SK-N-SH (cell line): ENCODE data around the gene METTL23. TPM values are rescaled to one million over a fixed set of nuclear protein-coding genes. Genes with fewer than 3 reads are reported as not detected.

Experiments used
- CTCF ChIA-PET: fragments of 300-600, 350-600 bp; formaldehyde crosslinking; extraction: SDS; loops from one replicate; lab custom pipeline; 2021; lab: Yijun Ruan, JAX
- POLR2A ChIA-PET: fragments of 350-600 bp; sonication (Branson Sonifier 250); formaldehyde crosslinking; extraction: SDS; loops from one replicate; lab custom pipeline; 2020; ENCODE audit warnings: antibody characterized with exemption, inconsistent platforms; lab: Yijun Ruan, JAX
- DNase-seq: peaks from one replicate; pipeline ENCODE4 v3.0.0; 2012
- H2AFZ ChIP-seq: fragments of 200-600 bp; sonication (generic); 2 replicates; pipeline ENCODE4 v1.8.1; 2016; ENCODE audit warnings: antibody characterized with exemption, mild to moderate bottlenecking, low read depth
- H3F3A ChIP-seq: fragments of 200-600 bp; sonication (generic); replicated peaks from 2 replicates; pipeline ENCODE3; 2016; ENCODE audit warnings: antibody characterized with exemption, mild to moderate bottlenecking; ENCODE audit not compliant: insufficient read depth
- H3K27ac ChIP-seq, 2 experiments: fragments of 200-500 bp in 1 of 2; fragments of 200-600 bp in 1 of 2; sonication (Bioruptor generic) in 1 of 2; sonication (generic), shearing (Covaris generic) in 1 of 2; 2 replicates each; pipeline versions ENCODE4 v1.5.1 to v1.6.1; 2014 to 2016; ENCODE audit warnings: low read depth in 2 of 2, inconsistent platforms in 1 of 2, low read length in 1 of 2, mild to moderate bottlenecking in 1 of 2, mixed read lengths in 1 of 2
- H3K27me3 ChIP-seq: fragments of 200-600 bp; sonication (generic), shearing (Covaris generic); 2 replicates; pipeline ENCODE4 v1.6.1; 2016; ENCODE audit warnings: mixed run types; ENCODE audit not compliant: insufficient read depth
- H3K36me3 ChIP-seq, 2 experiments: fragments of 200-500 bp in 1 of 2; fragments of 200-600 bp in 1 of 2; sonication (Bioruptor generic) in 1 of 2; sonication (generic) in 1 of 2; replicated peaks in 1 of 2; 2 replicates each; pipeline versions ENCODE3 to v1.5.1; 2014 to 2016; ENCODE audit warnings: low read length in 1 of 2, mild to moderate bottlenecking in 1 of 2; ENCODE audit not compliant: insufficient read depth in 2 of 2, control insufficient read depth in 1 of 2
- H3K4me1 ChIP-seq, 2 experiments: fragments of 200-500 bp in 1 of 2; fragments of 200-600 bp in 1 of 2; sonication (Bioruptor generic) in 1 of 2; sonication (generic), shearing (Covaris generic) in 1 of 2; 2 replicates each; pipeline versions ENCODE4 v1.5.1 to v1.6.1; 2014 to 2016; ENCODE audit warnings: low read depth in 1 of 2, low read length in 1 of 2, mixed run types in 1 of 2; ENCODE audit not compliant: insufficient read depth in 2 of 2, control insufficient read depth in 1 of 2
- H3K4me2 ChIP-seq: fragments of 200-600 bp; sonication (generic), shearing (Covaris generic); 2 replicates; pipeline ENCODE4 v1.6.1; 2017; ENCODE audit warnings: mixed run types
- H3K4me3 ChIP-seq, 2 experiments: fragments of 200-500 bp in 1 of 2; fragments of 200-600 bp in 1 of 2; sonication (Bioruptor generic) in 1 of 2; sonication (generic), shearing (Covaris generic) in 1 of 2; 2 replicates each; pipeline versions ENCODE4 v1.5.1 to v1.8.1; 2014 to 2016; ENCODE audit warnings: low read depth in 2 of 2, inconsistent platforms in 1 of 2, low read length in 1 of 2, mild to moderate bottlenecking in 1 of 2, mixed read lengths in 1 of 2, moderate library complexity in 1 of 2
- H3K79me2 ChIP-seq: fragments of 200-600 bp; sonication (generic); 2 replicates; pipeline ENCODE4 v1.8.1; 2017; ENCODE audit warnings: mild to moderate bottlenecking; ENCODE audit not compliant: insufficient read depth
- H3K9ac ChIP-seq: fragments of 200-600 bp; sonication (generic); 2 replicates; pipeline ENCODE4 v1.6.1; 2017; ENCODE audit warnings: mixed run types
- H3K9me2 ChIP-seq: fragments of 200-600 bp; sonication (generic); 2 replicates; pipeline ENCODE4 v1.6.1; 2017; ENCODE audit warnings: mixed run types
- H3K9me3 ChIP-seq: fragments of 200-600 bp; sonication (generic); 2 replicates; pipeline ENCODE4 v1.6.1; 2017; ENCODE audit warnings: mixed run types, mild to moderate bottlenecking, moderate library complexity
- H4K20me1 ChIP-seq: fragments of 200-600 bp; sonication (generic); 2 replicates; pipeline ENCODE4 v1.6.1; 2017; ENCODE audit warnings: mild to moderate bottlenecking, mixed run types; ENCODE audit not compliant: insufficient read depth
- FOXM1 ChIP-seq: IDR thresholded peaks from 2 replicates; pipeline ENCODE4 v1.4.0; 2012; ENCODE audit warnings: low read depth, mild to moderate bottlenecking
- GABPA ChIP-seq: IDR thresholded peaks from 2 replicates; pipeline ENCODE4 v1.4.0; 2012; ENCODE audit warnings: low read depth, mild to moderate bottlenecking
- JUND ChIP-seq: IDR thresholded peaks from 2 replicates; pipeline ENCODE4 v1.4.0; 2012
- MAX ChIP-seq: IDR thresholded peaks from 2 replicates; pipeline ENCODE4 v1.4.0; 2012; ENCODE audit warnings: low read depth
- MEF2A ChIP-seq: IDR thresholded peaks from 2 replicates; pipeline ENCODE4 v1.4.0; 2012; ENCODE audit warnings: low read depth, borderline replicate concordance
- MXI1 ChIP-seq: IDR thresholded peaks from 2 replicates; pipeline ENCODE4 v1.6.1; 2012; ENCODE audit warnings: mild to moderate bottlenecking, low read depth, low read length, improper control_type of control experiment
- POLR2AphosphoS5 ChIP-seq: IDR thresholded peaks from 2 replicates; pipeline ENCODE4 v1.6.1; 2012; ENCODE audit warnings: low read depth, low read length
- REST ChIP-seq: IDR thresholded peaks from 2 replicates; pipeline ENCODE4 v1.6.1; 2012; ENCODE audit warnings: mild to moderate bottlenecking, low read depth, low read length, moderate library complexity
- RFX5 ChIP-seq: IDR thresholded peaks from 2 replicates; pipeline ENCODE4 v1.6.1; 2012; ENCODE audit warnings: mild to moderate bottlenecking, improper control_type of control experiment, low read length
- SIN3A ChIP-seq: IDR thresholded peaks from 2 replicates; pipeline ENCODE4 v1.6.1; 2012; ENCODE audit warnings: low read depth, mild to moderate bottlenecking, low read length, moderate library complexity, borderline replicate concordance
- SMC3 ChIP-seq: IDR thresholded peaks from 2 replicates; pipeline ENCODE4 v1.6.1; 2012; ENCODE audit warnings: low read depth, low read length, improper control_type of control experiment
- USF2 ChIP-seq: fragments of 150-350 bp; IDR thresholded peaks from 2 replicates; pipeline ENCODE4 v1.6.1; 2017; ENCODE audit warnings: antibody characterized with exemption, low read length, low read depth, borderline replicate concordance
- WGBS: methylation state at CpG from one replicate; pipeline ENCODE4 v1.1.6; 2017; ENCODE audit warnings: low lambda C conversion rate; 5-methylcytosine and 5-hydroxymethylcytosine counted together
- polyA plus RNA-seq, 3 experiments: library from polyadenylated mRNA; depleted of rRNA; stranded (reverse); fragments of >200 nt; gene quantifications; 2 replicates each; pipeline ENCODE4 v1.2.3, GENCODE V29; 2012
- TF ChIP-seq, protein P1 (sequence below): IDR thresholded peaks from 2 replicates; pipeline ENCODE4 v1.4.0; 2012; ENCODE audit warnings: low read depth, borderline replicate concordance

METTL23 gene
- polyA plus RNA-seq, 1 of the 3 experiments (the other 2 are of a cell fraction), result 75.9 TPM

GRCh38 chr17:76732734-76733617 lies 6.3 kb downstream of the METTL23 start:
- H3K27ac ChIP-seq, result peak overlapping the region; percentile 98 to 99
- TF ChIP-seq POLR2AphosphoS5 (peak; percentile 51), MAX (no peak), GABPA (no peak), MEF2A (no peak), FOXM1 (no peak), MXI1 (no peak), SIN3A (0 out of 2 replicates have a peak, but pooled peaks have one; percentile 43), REST (no peak), RFX5 (no peak), USF2 (no peak), SMC3 (no peak), JUND (peak; percentile 49; the same call in 1 of the 2 replicates)
- TF ChIP-seq, protein P1, sequence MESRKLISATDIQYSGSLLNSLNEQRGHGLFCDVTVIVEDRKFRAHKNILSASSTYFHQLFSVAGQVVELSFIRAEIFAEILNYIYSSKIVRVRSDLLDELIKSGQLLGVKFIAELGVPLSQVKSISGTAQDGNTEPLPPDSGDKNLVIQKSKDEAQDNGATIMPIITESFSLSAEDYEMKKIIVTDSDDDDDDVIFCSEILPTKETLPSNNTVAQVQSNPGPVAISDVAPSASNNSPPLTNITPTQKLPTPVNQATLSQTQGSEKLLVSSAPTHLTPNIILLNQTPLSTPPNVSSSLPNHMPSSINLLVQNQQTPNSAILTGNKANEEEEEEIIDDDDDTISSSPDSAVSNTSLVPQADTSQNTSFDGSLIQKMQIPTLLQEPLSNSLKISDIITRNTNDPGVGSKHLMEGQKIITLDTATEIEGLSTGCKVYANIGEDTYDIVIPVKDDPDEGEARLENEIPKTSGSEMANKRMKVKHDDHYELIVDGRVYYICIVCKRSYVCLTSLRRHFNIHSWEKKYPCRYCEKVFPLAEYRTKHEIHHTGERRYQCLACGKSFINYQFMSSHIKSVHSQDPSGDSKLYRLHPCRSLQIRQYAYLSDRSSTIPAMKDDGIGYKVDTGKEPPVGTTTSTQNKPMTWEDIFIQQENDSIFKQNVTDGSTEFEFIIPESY, result 0 out of 2 replicates have a peak, but pooled peaks have one; percentile 25
- peak overlapping the region; percentile 91 to 100; a peak in 2 of 4 replicates for H3K4me3 ChIP-seq
- peaks cover 53% of the 10 kb centered on the region for H4K20me1 ChIP-seq
- no peaks in the 10 kb centered on the region for H3K9me2 ChIP-seq
- CTCF ChIA-PET, result interaction anchor here (0.8 to 3.1 kb wide), 10 partner anchors 11 to 334 kb away, joined by 3 to 17 read pairs (median 4); no protein-coding TSS in a partner anchor
- H3K36me3 ChIP-seq, result peaks cover 45 to 62% of the 10 kb centered on the region in 2 experiments
- H3K4me1 ChIP-seq, result peaks cover 30% of the 10 kb centered on the region in 2 experiments
- peak overlapping the region; percentile 95; the same call in 1 of the 2 replicates for H3K9ac ChIP-seq
- no peaks in the 10 kb centered on the region for H3K9me3 ChIP-seq
- WGBS, result 79% methylated on average over 3 of the region's 3 CpGs
- POLR2A ChIA-PET, result interaction anchor here (1.1 kb wide), 1 partner anchor 15 kb away, joined by 3 read pairs; no protein-coding TSS in a partner anchor
- no peak for DNase-seq
- H3F3A ChIP-seq, result peaks cover 48% of the 10 kb centered on the region
- H2AFZ ChIP-seq, result no peak overlapping the region
- peak overlapping the region; percentile 86 for H3K4me2 ChIP-seq
- no peaks in the 10 kb centered on the region for H3K27me3 ChIP-seq
- H3K79me2 ChIP-seq, result peaks cover 92% of the 10 kb centered on the region
